ENCODE results near the gene ITPR1. TPM values are rescaled to one million over a fixed set of nuclear protein-coding genes. Genes with fewer than 3 reads are reported as not detected.

The ITPR1 gene
- polyA plus RNA-seq, 1 of the 3 experiments (the other 2 are of a cell fraction): 5.9 TPM

DNA sequence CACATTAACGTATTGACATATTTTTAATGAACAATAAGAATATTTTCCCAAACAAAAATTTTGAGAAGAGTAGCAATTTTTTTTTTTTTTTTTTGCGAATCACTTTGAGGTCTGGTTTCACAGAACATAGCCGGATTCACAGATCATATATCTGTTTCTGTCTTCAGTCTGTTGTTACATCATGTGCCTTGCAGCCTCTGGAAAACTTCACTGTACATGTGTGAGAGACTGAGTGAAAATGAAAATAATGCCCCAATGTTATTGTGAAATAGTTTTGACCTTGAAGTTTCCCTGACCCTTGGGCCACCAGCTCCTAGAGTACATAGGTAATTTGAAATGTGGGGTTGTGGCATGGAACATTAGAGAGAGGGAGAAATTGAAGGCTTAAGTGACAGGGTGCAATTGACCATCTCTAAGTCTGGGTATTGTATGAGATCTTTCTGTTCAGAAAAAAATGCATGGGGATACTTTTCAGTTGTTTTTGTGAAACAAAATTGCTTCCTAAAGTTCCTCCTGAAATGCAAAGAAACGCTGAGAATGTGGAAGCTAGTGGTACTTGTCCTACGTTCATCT lies 14.0 kb downstream of the ITPR1 start:
- Histone ChIP-seq H3F3A (replicated peaks; ENCODE audit: insufficient read depth) (no peaks in the 10 kb centered on the region), H3K4me2 (no peak overlapping the region), H3K27me3 (ENCODE audit: insufficient read depth) (no peaks in the 10 kb centered on the region), H2AFZ (ENCODE audit: low read depth) (no peak overlapping the region), H4K20me1 (ENCODE audit: insufficient read depth) (no peaks in the 10 kb centered on the region), H3K27ac (ENCODE audit: low read depth in 2 of 2, low read length in 1 of 2) (peak overlapping the region in 1 of 2 experiments; percentile 89; a peak in 2 of 4 replicates), H3K4me3 (ENCODE audit: low read depth in 2 of 2, low read length in 1 of 2) (no peak overlapping the region), H3K79me2 (ENCODE audit: insufficient read depth) (no peaks in the 10 kb centered on the region), H3K9ac (no peak overlapping the region), H3K36me3 (replicated peaks in 1 of 2; ENCODE audit: control insufficient read depth in 1 of 2, insufficient read depth in 2 of 2, low read length in 1 of 2) (no peaks in the 10 kb centered on the region), H3K9me2 (no peaks in the 10 kb centered on the region), H3K9me3 (no peaks in the 10 kb centered on the region), H3K4me1 (ENCODE audit: control insufficient read depth in 1 of 2, insufficient read depth in 2 of 2, low read depth in 1 of 2, low read length in 1 of 2) (peaks cover 9 to 59% of the 10 kb centered on the region in 2 experiments; a peak in 2 of 4 replicates)
- DNase-seq: no peak
- ChIA-PET CTCF (interaction anchor here (0.6 to 4.5 kb wide), 6 partner anchors 13 to 156 kb away, joined by 3 to 28 read pairs (median 8); partner anchors contain the start of gene ITPR1), POLR2A (interaction anchor here (6.8 kb wide), 1 partner anchor 14 kb away, joined by 49 read pairs; the partner anchor contains the start of gene ITPR1)
- 69% methylated on average over 5 of the region's 5 CpGs for WGBS (ENCODE audit: low lambda C conversion rate)
- TF ChIP-seq NFIC (IDR thresholded peaks at IDR 0.05; ENCODE audit: borderline replicate concordance): no peak
- TF ChIP-seq EP300 (IDR thresholded peaks at IDR 0.05; ENCODE audit: borderline replicate concordance in 1 of 2, low read depth in 1 of 2, low read length in 1 of 2): peak in 1 of 2 experiments; percentile 65; a peak in 2 of 4 replicates

DNA sequence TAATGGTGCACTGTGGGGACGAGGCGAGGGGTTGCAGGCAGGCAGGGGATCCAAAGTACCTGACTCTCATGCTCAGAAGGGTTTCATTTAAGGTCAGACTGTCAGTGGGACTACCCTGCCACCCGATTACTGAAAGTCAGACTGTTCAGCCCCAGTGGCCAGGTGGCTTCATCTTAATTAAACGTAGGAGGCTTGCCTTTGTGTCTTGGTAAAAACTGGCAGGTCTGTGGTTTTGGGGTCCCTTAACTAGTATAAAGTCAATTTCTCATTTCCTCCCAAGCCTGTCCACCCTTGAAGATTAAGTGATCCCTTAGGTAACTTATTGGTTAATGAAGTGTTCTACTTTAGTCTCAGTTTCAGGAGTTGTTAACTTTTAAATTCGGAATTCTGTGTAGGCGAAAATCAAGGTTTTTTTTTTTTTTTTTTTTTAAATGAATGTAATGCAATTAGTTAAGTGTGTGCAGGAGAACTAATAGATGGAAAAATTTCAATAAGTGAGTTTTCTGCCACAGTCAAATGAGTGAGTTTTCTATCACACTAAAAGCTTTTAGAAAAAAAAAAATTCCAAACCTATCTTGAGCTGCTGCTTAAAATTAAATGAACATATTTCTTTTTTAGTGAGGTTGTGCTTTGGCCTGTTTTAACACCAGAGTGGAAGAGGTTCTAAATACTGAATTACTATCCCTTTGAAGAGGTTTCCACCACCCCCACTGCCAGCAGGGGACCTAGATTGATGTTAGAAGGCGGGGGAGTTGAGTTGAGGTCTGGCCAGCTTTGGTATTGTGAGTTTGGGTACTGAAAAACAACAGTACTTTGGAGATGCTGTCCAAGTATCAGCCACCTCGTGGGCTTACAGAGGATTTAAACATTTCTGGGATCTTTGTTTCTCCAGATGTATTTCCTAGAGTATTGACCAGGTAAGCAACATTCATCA lies 15.2 kb downstream of the ITPR1 start:
- Histone ChIP-seq H3K9ac (no peak overlapping the region), H3K36me3 (replicated peaks in 1 of 2; ENCODE audit: control insufficient read depth in 1 of 2, insufficient read depth in 2 of 2, low read length in 1 of 2) (no peaks in the 10 kb centered on the region), H3K27ac (ENCODE audit: low read depth in 2 of 2, low read length in 1 of 2) (peak overlapping the region in 1 of 2 experiments; percentile 48; a peak in 1 of 4 replicates), H2AFZ (ENCODE audit: low read depth) (no peak overlapping the region), H3K4me3 (ENCODE audit: low read depth in 2 of 2, low read length in 1 of 2) (no peak overlapping the region), H3K4me2 (no peak overlapping the region), H4K20me1 (ENCODE audit: insufficient read depth) (no peaks in the 10 kb centered on the region), H3F3A (replicated peaks; ENCODE audit: insufficient read depth) (no peaks in the 10 kb centered on the region), H3K4me1 (ENCODE audit: control insufficient read depth in 1 of 2, insufficient read depth in 2 of 2, low read depth in 1 of 2, low read length in 1 of 2) (peaks cover 9 to 67% of the 10 kb centered on the region in 2 experiments; a peak in 2 of 4 replicates), H3K27me3 (ENCODE audit: insufficient read depth) (no peaks in the 10 kb centered on the region), H3K9me3 (no peaks in the 10 kb centered on the region), H3K79me2 (ENCODE audit: insufficient read depth) (no peaks in the 10 kb centered on the region), H3K9me2 (no peaks in the 10 kb centered on the region)
- DNase-seq: no peak
- TF ChIP-seq, protein P1, sequence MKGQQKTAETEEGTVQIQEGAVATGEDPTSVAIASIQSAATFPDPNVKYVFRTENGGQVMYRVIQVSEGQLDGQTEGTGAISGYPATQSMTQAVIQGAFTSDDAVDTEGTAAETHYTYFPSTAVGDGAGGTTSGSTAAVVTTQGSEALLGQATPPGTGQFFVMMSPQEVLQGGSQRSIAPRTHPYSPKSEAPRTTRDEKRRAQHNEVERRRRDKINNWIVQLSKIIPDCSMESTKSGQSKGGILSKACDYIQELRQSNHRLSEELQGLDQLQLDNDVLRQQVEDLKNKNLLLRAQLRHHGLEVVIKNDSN (IDR thresholded peaks at IDR 0.05; ENCODE audit: borderline replicate concordance, low read depth): no peak
- TF ChIP-seq SMC3 (IDR thresholded peaks at IDR 0.05; ENCODE audit: low read depth, low read length) (no peak), REST (IDR thresholded peaks at IDR 0.05; ENCODE audit: low read depth, low read length) (no peak), NRF1 (IDR thresholded peaks at IDR 0.05; ENCODE audit: low read depth, low read length) (no peak), YY1 (IDR thresholded peaks at IDR 0.05; ENCODE audit: low read depth) (no peak), GABPA (IDR thresholded peaks at IDR 0.05; ENCODE audit: low read depth) (no peak), TCF12 (IDR thresholded peaks at IDR 0.05) (no peak), CHD2 (IDR thresholded peaks at IDR 0.05; ENCODE audit: low read length, partially characterized antibody) (no peak), EP300 (IDR thresholded peaks at IDR 0.05; ENCODE audit: borderline replicate concordance in 1 of 2, low read depth in 1 of 2, low read length in 1 of 2) (no peak), SIN3A (IDR thresholded peaks at IDR 0.05; ENCODE audit: borderline replicate concordance, low read depth, low read length) (no peak), RFX5 (IDR thresholded peaks at IDR 0.05; ENCODE audit: low read length) (no peak), PBX3 (IDR thresholded peaks at IDR 0.05) (no peak), MEF2A (IDR thresholded peaks at IDR 0.05; ENCODE audit: borderline replicate concordance, low read depth) (no peak), TAF1 (IDR thresholded peaks at IDR 0.05; ENCODE audit: borderline replicate concordance, low read depth, low read length) (no peak), JUND (IDR thresholded peaks at IDR 0.05) (no peak), GATA2 (CRISPR knock-in tag; IDR thresholded peaks at IDR 0.05) (no peak)
- TF ChIP-seq, protein P2, sequence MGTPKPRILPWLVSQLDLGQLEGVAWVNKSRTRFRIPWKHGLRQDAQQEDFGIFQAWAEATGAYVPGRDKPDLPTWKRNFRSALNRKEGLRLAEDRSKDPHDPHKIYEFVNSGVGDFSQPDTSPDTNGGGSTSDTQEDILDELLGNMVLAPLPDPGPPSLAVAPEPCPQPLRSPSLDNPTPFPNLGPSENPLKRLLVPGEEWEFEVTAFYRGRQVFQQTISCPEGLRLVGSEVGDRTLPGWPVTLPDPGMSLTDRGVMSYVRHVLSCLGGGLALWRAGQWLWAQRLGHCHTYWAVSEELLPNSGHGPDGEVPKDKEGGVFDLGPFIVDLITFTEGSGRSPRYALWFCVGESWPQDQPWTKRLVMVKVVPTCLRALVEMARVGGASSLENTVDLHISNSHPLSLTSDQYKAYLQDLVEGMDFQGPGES (IDR thresholded peaks at IDR 0.05; ENCODE audit: low read depth, low read length): no peak
- CTCF ChIA-PET: interaction anchor here (1.5 to 4.5 kb wide), 5 partner anchors 11 to 158 kb away, joined by 4 to 28 read pairs (median 11); partner anchors contain the start of gene ITPR1
- POLR2A ChIA-PET: no interaction called here
- 88% methylated on average over 8 of the region's 8 CpGs for WGBS (ENCODE audit: low lambda C conversion rate)

Measured in SK-N-SH (cell line).